Prostate gland (tissue), 2 donors: Measurements from ENCODE around the gene COL15A1.

Experiments
- CTCF ChIP-seq, 4 experiments: fragments of 200-600 bp in 2 of 4; fragments of 450-650 bp in 2 of 4; sonication (generic) in 2 of 4; IDR thresholded peaks; 1 replicate in 3 of 4; 2 replicates in 1 of 4; pipeline ENCODE4 v1.5.1; 2016 to 2019; ENCODE audit warnings: antibody characterized with exemption in 4 of 4, mild to moderate bottlenecking in 2 of 4, moderate library complexity in 2 of 4
- POLR2AphosphoS5 ChIP-seq: sonication (generic); formaldehyde crosslinking; IDR thresholded peaks from one replicate; pipeline ENCODE4 v1.6.1; 2017; ENCODE audit warnings: antibody characterized with exemption

- TF ChIP-seq CTCF (IDR thresholded peaks at IDR 0.05) (no peak), POLR2AphosphoS5 (no peak)
Measured at GRCh38 chr9:98927724-98928123, 16.0 kb upstream of the COL15A1 start.
